HepG2 (cell line): ENCODE data around the gene GYS2. TPM values are rescaled to one million over a fixed set of nuclear protein-coding genes. Genes with fewer than 3 reads are reported as not detected.

ENCODE experiments used
- ATAC-seq: fragments of 200-7000 bp; cut with Tn5 transposase; 3 replicates; pipeline ENCODE4 v1.9.1; 2020; ENCODE audit warnings: mild to moderate bottlenecking, moderate library complexity
- BruUV-seq: library from RNA; stranded (reverse); fragments of 400-500 nt; replicated peaks from 2 replicates; lab custom pipeline; 2021; lab: Mats Ljungman, UMichigan
- CTCF ChIA-PET: fragments of 300-600 bp; formaldehyde crosslinking; extraction: SDS; loops from one replicate; lab custom pipeline; 2021; ENCODE audit warnings: low total read pairs, inconsistent platforms, low intra/inter-chr PET ratio; lab: Yijun Ruan, JAX
- POLR2A ChIA-PET: fragments of 350-600 bp; sonication (Branson Sonifier 250); formaldehyde crosslinking; loops from one replicate; lab custom pipeline; 2020; ENCODE audit warnings: antibody characterized with exemption, inconsistent platforms; lab: Yijun Ruan, JAX
- DNase-seq: peaks from one replicate; pipeline ENCODE4 v3.0.0-alpha.2; 2015; ENCODE audit warnings: low spot score
- FAIRE-seq: peaks from 3 replicates; lab custom pipeline; 2011; peaks lifted over from hg19 to GRCh38; lab: Jason Lieb, UNC
- H2AFZ ChIP-seq: one replicate; pipeline ENCODE4 v1.6.1; 2011; ENCODE audit warnings: low read length, inconsistent platforms
- H3K27ac ChIP-seq: fragments of 300-600 bp; 3 replicates; pipeline ENCODE4 v1.8.0; 2011; ENCODE audit warnings: mixed run types, mild to moderate bottlenecking, mixed read lengths, low read length, inconsistent platforms; ENCODE audit not compliant: insufficient read depth; ENCODE audit errors: extremely low read length
- H3K27me3 ChIP-seq, 2 experiments: fragments of 200-600 bp in 1 of 2; 2 replicates in 1 of 2; 3 replicates in 1 of 2; pipeline versions ENCODE4 v1.6.0 to v1.8.0; 2011; ENCODE audit warnings: low read length in 2 of 2, mild to moderate bottlenecking in 2 of 2, moderate library complexity in 2 of 2, inconsistent platforms in 1 of 2; ENCODE audit not compliant: insufficient read depth in 2 of 2, control insufficient read depth in 1 of 2
- H3K36me3 ChIP-seq, 2 experiments: fragments of 200-600 bp in 1 of 2; replicated peaks in 1 of 2; 2 replicates in 1 of 2; 3 replicates in 1 of 2; pipeline versions ENCODE4 v1.5.1 to v1.8.0; 2011; ENCODE audit warnings: low read length in 2 of 2, inconsistent platforms in 1 of 2; ENCODE audit not compliant: insufficient read depth in 2 of 2, control insufficient read depth in 1 of 2
- H3K4me1 ChIP-seq: 2 replicates; pipeline ENCODE4 v1.5.1; 2012; ENCODE audit warnings: low read length, inconsistent platforms; ENCODE audit not compliant: insufficient read depth
- H3K4me2 ChIP-seq: 2 replicates; pipeline ENCODE4 v1.6.0; 2011; ENCODE audit warnings: low read depth, low read length, inconsistent platforms
- H3K4me3 ChIP-seq, 3 experiments: fragments of 200-600 bp in 1 of 3; sonication (generic), shearing (Covaris generic) in 1 of 3; replicated peaks in 1 of 3; 2 replicates each; pipeline ENCODE4 v1.5.1; 2011 to 2016; ENCODE audit warnings: low read length in 3 of 3, inconsistent platforms in 2 of 3, low read depth in 2 of 3, mild to moderate bottlenecking in 2 of 3, control low read depth in 1 of 3, mixed read lengths in 1 of 3; ENCODE audit not compliant: insufficient read depth in 1 of 3
- H3K79me2 ChIP-seq: one replicate; pipeline ENCODE4 v1.6.1; 2011; ENCODE audit warnings: low read length, inconsistent platforms; ENCODE audit not compliant: insufficient read depth
- H3K9ac ChIP-seq: 2 replicates; pipeline ENCODE4 v1.6.0; 2011; ENCODE audit warnings: mild to moderate bottlenecking, low read depth, low read length, inconsistent platforms; ENCODE audit not compliant: insufficient read depth
- H3K9me3 ChIP-seq: 2 replicates; pipeline ENCODE4 v1.5.1; 2012; ENCODE audit warnings: mild to moderate bottlenecking, low read length
- H4K20me1 ChIP-seq: 2 replicates; pipeline ENCODE4 v1.6.0; 2011; ENCODE audit warnings: inconsistent platforms, mild to moderate bottlenecking, low read length, moderate library complexity; ENCODE audit not compliant: insufficient read depth
- AHDC1 ChIP-seq: sonication (generic); formaldehyde crosslinking; IDR thresholded peaks from 2 replicates; pipeline ENCODE4 v1.5.1; 2020; ENCODE audit warnings: mild to moderate bottlenecking, missing genetic modification reagents, borderline replicate concordance
- BCL6 ChIP-seq: IDR thresholded peaks from 2 replicates; pipeline ENCODE4 v1.6.1; 2016; ENCODE audit warnings: missing genetic modification reagents, missing compliant biosample characterization
- ELF3 ChIP-seq: IDR thresholded peaks from 2 replicates; pipeline ENCODE4 v1.6.1; 2016; ENCODE audit warnings: missing genetic modification reagents, missing compliant biosample characterization
- EP300 ChIP-seq, 3 experiments: sonication (generic) in 1 of 3; formaldehyde crosslinking in 1 of 3; IDR thresholded peaks; 2 replicates each; pipeline versions ENCODE4 v1.5.1 to v1.6.1; 2011 to 2020; ENCODE audit warnings: low read depth in 2 of 3, low read length in 2 of 3, borderline replicate concordance in 1 of 3, improper control_type of control experiment in 1 of 3, mild to moderate bottlenecking in 1 of 3, missing genetic modification reagents in 1 of 3, moderate library complexity in 1 of 3
- FOXA3 ChIP-seq: IDR thresholded peaks from 2 replicates; pipeline ENCODE4 v1.6.1; 2016; ENCODE audit warnings: missing genetic modification reagents, missing compliant biosample characterization
- FOXJ3 ChIP-seq: sonication (generic); formaldehyde crosslinking; IDR thresholded peaks from 2 replicates; pipeline ENCODE4 v1.4.0; 2020; ENCODE audit warnings: missing genetic modification reagents, mild to moderate bottlenecking, borderline replicate concordance
- HDAC2 ChIP-seq: sonication (generic); formaldehyde crosslinking; IDR thresholded peaks from 2 replicates; pipeline ENCODE4 v1.4.0; 2020; ENCODE audit warnings: missing genetic modification reagents
- KDM4B ChIP-seq: sonication (generic); formaldehyde crosslinking; IDR thresholded peaks from 2 replicates; pipeline ENCODE4 v1.4.0; 2020; ENCODE audit warnings: missing genetic modification reagents
- KLF16 ChIP-seq, 2 experiments: sonication (generic) in 1 of 2; formaldehyde crosslinking in 1 of 2; IDR thresholded peaks; 2 replicates each; pipeline versions ENCODE4 v1.6.1 to v1.8.0; 2016 to 2023; ENCODE audit warnings: missing genetic modification reagents in 2 of 2, missing compliant biosample characterization in 1 of 2
- MIER3 ChIP-seq: IDR thresholded peaks from 2 replicates; pipeline ENCODE4 v1.6.1; 2016; ENCODE audit warnings: missing compliant biosample characterization, borderline replicate concordance
- MIXL1 ChIP-seq: IDR thresholded peaks from 2 replicates; pipeline ENCODE4 v1.6.1; 2016
- NCOA2 ChIP-seq: sonication (generic); formaldehyde crosslinking; IDR thresholded peaks from 2 replicates; pipeline ENCODE4 v1.8.0; 2022; ENCODE audit warnings: inconsistent platforms
- SAP130 ChIP-seq: IDR thresholded peaks from 2 replicates; pipeline ENCODE4 v1.6.1; 2016; ENCODE audit warnings: low read depth
- TCF7 ChIP-seq: sonication (generic); IDR thresholded peaks from 2 replicates; pipeline ENCODE4 v1.6.1; 2016; ENCODE audit warnings: antibody characterized with exemption, low read depth
- WGBS: methylation state at CpG from one replicate; pipeline ENCODE4 v1.1.6; 2017; ENCODE audit warnings: low lambda C conversion rate; 5-methylcytosine and 5-hydroxymethylcytosine counted together
- in situ Hi-C: cut with HindIII; loops from 2 replicates; pipeline ENCODE4 v1.10.0; 2017; ENCODE audit warnings: low pct_unique_long_range_greater_than_20kb; ENCODE audit not compliant: extremely low pct_ligation_motif_present
- intact Hi-C: fragments of 100-400 bp; cut with micrococcal nuclease; formaldehyde crosslinking; loops from one replicate; pipeline ENCODE4 v1.10.0; 2022; ENCODE audit not compliant: unreplicated experiment
- polyA plus RNA-seq, 8 experiments: library from polyadenylated mRNA; depleted of rRNA in 3 of 8; stranded (reverse) in 7 of 8; unstranded in 1 of 8; fragments of >200 nt; fragmentation: Illumina TruSeq in 4 of 8; extraction: Trizol in 4 of 8; gene quantifications; 2 replicates each; pipeline versions ENCODE4 v1.2.1 to v1.2.3, GENCODE V29; 2011 to 2016; ENCODE audit warnings: low read depth in 4 of 8, missing spikeins in 1 of 8, mixed read lengths in 1 of 8; ENCODE audit not compliant: insufficient read depth in 1 of 8
- total RNA-seq, 5 experiments: library from RNA; depleted of rRNA; stranded (reverse); fragments of >200 nt; fragmentation: Illumina TruSeq; extraction: Trizol; gene quantifications; 2 replicates each; pipeline ENCODE4 v1.2.3, GENCODE V29; 2016; ENCODE audit warnings: low read depth in 1 of 5
- TF ChIP-seq, protein P1 (sequence below): IDR thresholded peaks from 2 replicates; pipeline ENCODE4 v1.4.0; 2020; ENCODE audit warnings: mild to moderate bottlenecking, missing genetic modification reagents

The GYS2 gene
- total and polyA plus RNA-seq, 2 of the 13 experiments (the other 11 are each of a cell fraction or from before 2014, with no cell fraction given), result not detected

DNA sequence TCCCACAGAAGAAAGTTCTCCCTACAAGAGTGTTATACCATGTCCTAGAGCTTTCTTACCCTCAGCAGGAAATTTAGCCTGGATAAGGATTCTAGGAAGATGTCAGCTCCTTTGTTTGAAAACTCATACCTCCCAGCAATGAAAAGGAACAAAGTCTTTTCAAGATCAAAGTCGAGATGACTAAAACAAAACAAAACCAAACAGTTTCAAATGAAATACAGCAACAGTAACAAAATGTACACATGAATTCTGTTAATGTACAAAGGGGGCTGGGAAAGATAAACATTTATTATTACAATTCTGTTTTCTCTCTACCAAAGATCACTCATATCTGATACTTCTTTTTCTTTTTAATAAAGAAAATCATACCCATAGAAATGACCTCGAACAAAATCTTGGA lies 41.8 kb downstream of the GYS2 start:
- Histone ChIP-seq H3K27ac (peak overlapping the region; percentile 66), H3K79me2 (no peaks in the 10 kb centered on the region), H4K20me1 (no peaks in the 10 kb centered on the region), H3K9me3 (no peaks in the 10 kb centered on the region), H3K4me3 (no peak overlapping the region; a peak in 2 of 6 replicates), H3K36me3 (no peaks in the 10 kb centered on the region), H3K4me1 (peaks cover 60% of the 10 kb centered on the region), H3K27me3 (no peaks in the 10 kb centered on the region), H3K4me2 (peak overlapping the region; percentile 45), H3K9ac (no peak overlapping the region), H2AFZ (peak overlapping the region; percentile 77)
- WGBS, result 1% methylated on average over 2 of the region's 2 CpGs
- peak; percentile 70 for ATAC-seq
- ChIA-PET CTCF (no interaction called here), POLR2A (no interaction called here)
- no TSS peak for BruUV-seq
- in situ Hi-C loops, result no loop called here
- peak; percentile 37 for DNase-seq
- intact Hi-C loops, result loop anchor here (2.0 kb wide), 1 partner anchor 62 kb away; the partner anchor contains the start of genes GOLT1B and RECQL
- peak; percentile 64 for FAIRE-seq
- peak; percentile 45; the same call in 1 of the 2 replicates for TF ChIP-seq NCOA2 (CRISPR knock-in tag)
- TF ChIP-seq AHDC1 (CRISPR knock-in tag), result peak; percentile 79; the same call in 1 of the 2 replicates
- peak; percentile 75; the same call in 1 of the 2 replicates for TF ChIP-seq MIXL1 (CRISPR knock-in tag)
- peak; percentile 22; the same call in 1 of the 2 replicates for TF ChIP-seq SAP130 (CRISPR knock-in tag)
- peak; percentile 44; the same call in 1 of the 2 replicates for TF ChIP-seq MIER3
- TF ChIP-seq FOXJ3 (CRISPR knock-in tag), result 0 out of 2 replicates have a peak, but pooled peaks have one; percentile 38
- TF ChIP-seq KDM4B, result no peak
- peak; percentile 68 for TF ChIP-seq BCL6 (CRISPR knock-in tag)
- 0 out of 4 replicates have a peak, but pooled peaks of 1 of the 2 experiments have one; percentile 26 for TF ChIP-seq KLF16 (CRISPR knock-in tag; IDR thresholded peaks at IDR 0.05)
- TF ChIP-seq ELF3, result peak; percentile 53; the same call in 1 of the 2 replicates
- peak; percentile 87 for TF ChIP-seq TCF7
- TF ChIP-seq, protein P1, sequence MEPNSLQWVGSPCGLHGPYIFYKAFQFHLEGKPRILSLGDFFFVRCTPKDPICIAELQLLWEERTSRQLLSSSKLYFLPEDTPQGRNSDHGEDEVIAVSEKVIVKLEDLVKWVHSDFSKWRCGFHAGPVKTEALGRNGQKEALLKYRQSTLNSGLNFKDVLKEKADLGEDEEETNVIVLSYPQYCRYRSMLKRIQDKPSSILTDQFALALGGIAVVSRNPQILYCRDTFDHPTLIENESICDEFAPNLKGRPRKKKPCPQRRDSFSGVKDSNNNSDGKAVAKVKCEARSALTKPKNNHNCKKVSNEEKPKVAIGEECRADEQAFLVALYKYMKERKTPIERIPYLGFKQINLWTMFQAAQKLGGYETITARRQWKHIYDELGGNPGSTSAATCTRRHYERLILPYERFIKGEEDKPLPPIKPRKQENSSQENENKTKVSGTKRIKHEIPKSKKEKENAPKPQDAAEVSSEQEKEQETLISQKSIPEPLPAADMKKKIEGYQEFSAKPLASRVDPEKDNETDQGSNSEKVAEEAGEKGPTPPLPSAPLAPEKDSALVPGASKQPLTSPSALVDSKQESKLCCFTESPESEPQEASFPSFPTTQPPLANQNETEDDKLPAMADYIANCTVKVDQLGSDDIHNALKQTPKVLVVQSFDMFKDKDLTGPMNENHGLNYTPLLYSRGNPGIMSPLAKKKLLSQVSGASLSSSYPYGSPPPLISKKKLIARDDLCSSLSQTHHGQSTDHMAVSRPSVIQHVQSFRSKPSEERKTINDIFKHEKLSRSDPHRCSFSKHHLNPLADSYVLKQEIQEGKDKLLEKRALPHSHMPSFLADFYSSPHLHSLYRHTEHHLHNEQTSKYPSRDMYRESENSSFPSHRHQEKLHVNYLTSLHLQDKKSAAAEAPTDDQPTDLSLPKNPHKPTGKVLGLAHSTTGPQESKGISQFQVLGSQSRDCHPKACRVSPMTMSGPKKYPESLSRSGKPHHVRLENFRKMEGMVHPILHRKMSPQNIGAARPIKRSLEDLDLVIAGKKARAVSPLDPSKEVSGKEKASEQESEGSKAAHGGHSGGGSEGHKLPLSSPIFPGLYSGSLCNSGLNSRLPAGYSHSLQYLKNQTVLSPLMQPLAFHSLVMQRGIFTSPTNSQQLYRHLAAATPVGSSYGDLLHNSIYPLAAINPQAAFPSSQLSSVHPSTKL (CRISPR knock-in tag), result peak; percentile 86
- TF ChIP-seq HDAC2 (CRISPR knock-in tag), result peak; percentile 49
- peak; percentile 91 for TF ChIP-seq FOXA3
- TF ChIP-seq EP300 (IDR thresholded peaks at IDR 0.05; ENCODE audit: low read depth in 2 of 2, low read length in 2 of 2), result peak in 1 of 2 experiments; percentile 81; a peak in 2 of 4 replicates
- no peak for TF ChIP-seq EP300 (CRISPR knock-in tag; IDR thresholded peaks at IDR 0.05; ENCODE audit: borderline replicate concordance)
